ENCODE measurements around the gene S100A10.

DNA sequence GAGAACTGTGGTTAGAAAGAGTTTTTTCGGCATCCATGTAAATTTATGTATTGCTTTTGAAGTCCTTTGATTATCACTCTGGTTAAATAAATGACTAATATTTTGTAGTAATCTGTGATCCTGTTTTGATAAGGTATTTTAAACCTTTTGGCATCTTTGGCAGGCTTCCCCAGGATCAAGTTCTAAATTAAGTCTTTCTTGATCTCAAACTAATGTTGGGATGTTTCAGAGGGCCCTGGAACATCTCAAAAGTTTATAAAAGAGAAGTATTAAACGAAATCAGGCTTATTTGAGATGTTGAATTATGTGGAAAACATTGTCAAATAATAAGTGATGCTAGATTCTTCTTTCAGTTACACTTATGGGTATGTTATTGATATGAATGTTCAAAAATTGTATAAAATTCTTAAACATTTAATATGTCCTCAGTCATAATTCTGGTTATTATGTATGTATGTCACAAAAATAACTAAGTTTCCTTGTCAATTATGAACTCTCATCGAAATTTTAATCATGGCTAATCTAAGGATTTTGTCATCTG is 36.6 kb downstream of the S100A10 start:
- TF ChIP-seq HDGF (IDR thresholded peaks at IDR 0.05; ENCODE audit: borderline replicate concordance) (no peak), FOXA1 (IDR thresholded peaks at IDR 0.05) (no peak), NFRKB (IDR thresholded peaks at IDR 0.05) (no peak)
